Naive thymus-derived CD8-positive, alpha-beta T cell (primary cell): ENCODE measurements around the gene SFMBT2. TPM values are rescaled to one million over a fixed set of nuclear protein-coding genes. Genes with fewer than 3 reads are reported as not detected.
A peak's percentile ranks its signal among the peaks of the same experiment; 100 is the strongest.

ENCODE experiments used
- ATAC-seq, 2 donors: fragments of 150-1000 bp; cut with Tn5 transposase in 1 of 2; sonication (Bioruptor Pico), chemical (Tn5 transposase) in 1 of 2; 1 replicate in 1 of 2; 2 replicates in 1 of 2; pipeline ENCODE4 v1.10.0; 2021; ENCODE audit warnings: mild to moderate bottlenecking in 2 of 2, moderate library complexity in 2 of 2
- POLR2A ChIA-PET: fragments of 350-600 bp; sonication (Branson Sonifier 250); formaldehyde crosslinking; loops from one replicate; lab custom pipeline; 2021; ENCODE audit warnings: antibody characterized with exemption; lab: Charles Lee
- DNase-seq, 10 donors: peaks; one replicate each; pipeline versions ENCODE4 v3.0.0 to v3.0.0-alpha.2; 2020 to 2022
- H3K27ac Mint-ChIP-seq, 10 donors: one replicate each; pipeline ENCODE4 v1.8.0; 2020 to 2022; ENCODE audit warnings: mild to moderate bottlenecking in 10 of 10, mixed read lengths in 10 of 10, moderate library complexity in 4 of 10, inconsistent platforms in 1 of 10
- H3K27me3 Mint-ChIP-seq, 5 donors: one replicate each; pipeline ENCODE4 v1.8.0; 2021 to 2022; ENCODE audit warnings: mixed read lengths in 5 of 5
- H3K36me3 Mint-ChIP-seq, 3 donors: one replicate each; pipeline ENCODE4 v1.8.0; 2020 to 2022; ENCODE audit warnings: mixed read lengths in 3 of 3, mild to moderate bottlenecking in 2 of 3, inconsistent platforms in 1 of 3
- H3K4me1 Mint-ChIP-seq, 4 donors: one replicate each; pipeline ENCODE4 v1.8.0; 2021 to 2022; ENCODE audit warnings: mixed read lengths in 4 of 4
- H3K4me3 Mint-ChIP-seq, 10 donors: one replicate each; pipeline ENCODE4 v1.8.0; 2020 to 2022; ENCODE audit warnings: mild to moderate bottlenecking in 10 of 10, mixed read lengths in 10 of 10, moderate library complexity in 6 of 10, inconsistent platforms in 1 of 10
- H3K9me3 Mint-ChIP-seq, 9 donors: one replicate each; pipeline ENCODE4 v1.8.0; 2020 to 2022; ENCODE audit warnings: mixed read lengths in 9 of 9, mild to moderate bottlenecking in 3 of 9, inconsistent platforms in 1 of 9, moderate library complexity in 1 of 9
- polyA plus RNA-seq, 3 donors: library from polyadenylated mRNA; unstranded; fragments of 300-500 nt; fragmentation: Illumina TruSeq; gene quantifications; one replicate each; pipeline ENCODE4 v1.2.3, GENCODE V29; 2021
- total RNA-seq, 8 experiments: library from RNA in 2 of 8; stranded (reverse) in 2 of 8; gene quantifications; one replicate each; pipeline ENCODE4 v1.2.3 and lab custom pipeline; 2021 to 2026

The SFMBT2 gene
- total and polyA plus RNA-seq, 5 experiments from 2014 or later: 2.2 to 31.8 (median 6.7) TPM

DNA sequence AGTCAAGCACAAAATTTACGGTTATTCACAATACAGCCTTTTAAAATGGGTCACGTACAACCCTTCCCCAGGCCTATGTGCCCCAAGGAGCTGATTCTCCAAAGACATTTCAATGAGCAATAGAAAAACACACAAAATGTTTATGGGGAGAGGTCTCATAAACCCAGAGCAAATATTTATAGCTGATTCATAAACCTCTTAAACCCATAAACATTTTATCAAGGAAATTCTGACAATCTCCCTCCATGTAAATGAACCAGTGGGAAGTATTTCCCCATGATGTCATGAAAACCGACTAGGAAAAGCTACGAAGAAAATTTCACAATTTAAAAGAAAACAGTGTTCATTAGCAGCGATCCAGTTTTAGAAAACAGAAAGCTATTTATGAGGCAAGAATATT is 36.0 kb downstream of the SFMBT2 start:
- H3K36me3 Mint-ChIP-seq: peaks cover 4 to 80% (median 38%) of the 10 kb centered on the region in 3 donors
- no peak overlapping the region for H3K4me3 Mint-ChIP-seq
- POLR2A ChIA-PET: no interaction called here
- no peak for ATAC-seq
- no peaks in the 10 kb centered on the region for H3K9me3 Mint-ChIP-seq
- H3K27me3 Mint-ChIP-seq: no peaks in the 10 kb centered on the region
- H3K27ac Mint-ChIP-seq: no peak overlapping the region
- peaks cover 14 to 36% (median 22%) of the 10 kb centered on the region in 4 donors for H3K4me1 Mint-ChIP-seq
- DNase-seq: no peak

DNA sequence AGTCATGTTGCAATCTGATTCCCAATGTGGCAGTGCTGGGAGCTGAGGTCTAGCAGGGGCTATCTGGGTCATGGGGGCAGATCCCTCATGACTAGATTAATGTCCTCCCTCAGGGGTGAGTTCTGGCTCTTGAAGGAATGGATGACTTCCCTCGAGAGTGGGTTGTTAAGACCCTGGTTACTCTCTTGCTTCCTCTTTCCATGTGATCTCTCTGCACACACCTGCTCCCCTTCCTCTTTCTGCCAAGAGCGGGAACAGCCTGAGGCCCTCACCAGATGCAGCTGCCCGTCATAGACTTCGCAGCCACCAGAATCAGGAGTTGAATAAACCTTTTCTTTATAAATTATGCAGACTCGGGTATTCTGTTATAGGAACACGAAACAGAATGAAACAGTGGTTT is 37.8 kb downstream of the SFMBT2 start:
- peaks cover 7 to 80% (median 47%) of the 10 kb centered on the region in 3 donors for H3K36me3 Mint-ChIP-seq
- H3K4me3 Mint-ChIP-seq: no peak overlapping the region
- no peaks in the 10 kb centered on the region for H3K9me3 Mint-ChIP-seq
- no peak for ATAC-seq
- H3K27ac Mint-ChIP-seq: peak overlapping the region in 3 of 10 donors; percentile 65 to 93 (median 65)
- POLR2A ChIA-PET: no interaction called here
- DNase-seq: no peak
- peaks cover 7 to 25% (median 16%) of the 10 kb centered on the region in 4 donors for H3K4me1 Mint-ChIP-seq
- no peaks in the 10 kb centered on the region for H3K27me3 Mint-ChIP-seq

DNA sequence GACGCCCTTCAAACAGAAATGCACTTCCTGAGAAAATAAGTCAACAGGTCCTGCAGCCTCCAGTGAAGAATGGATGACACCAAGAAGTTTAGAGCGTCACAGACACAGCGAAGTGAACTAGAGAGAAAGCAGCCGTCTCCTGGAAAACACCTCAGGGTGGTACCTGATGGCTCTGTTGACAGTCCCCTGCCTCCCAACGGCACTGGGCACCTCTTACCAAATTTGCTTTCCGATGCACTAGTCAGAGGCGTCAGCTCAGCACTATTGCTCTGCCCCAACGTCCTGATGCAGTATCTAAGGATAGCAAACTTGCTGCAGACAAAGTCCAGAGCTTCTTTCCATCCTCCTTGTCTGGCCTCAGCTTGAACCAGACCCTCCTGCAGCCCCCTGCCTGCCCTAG is 38.3 kb downstream of the SFMBT2 start:
- Mint-ChIP-seq H3K9me3 (no peaks in the 10 kb centered on the region), H3K36me3 (peaks cover 7 to 78% (median 49%) of the 10 kb centered on the region in 3 donors), H3K4me1 (peaks cover 7 to 21% (median 16%) of the 10 kb centered on the region in 4 donors), H3K4me3 (no peak overlapping the region), H3K27ac (peak overlapping the region in 2 of 10 donors; percentile 65 to 93), H3K27me3 (no peaks in the 10 kb centered on the region)
- POLR2A ChIA-PET: no interaction called here
- DNase-seq: no peak
- ATAC-seq: no peak

DNA sequence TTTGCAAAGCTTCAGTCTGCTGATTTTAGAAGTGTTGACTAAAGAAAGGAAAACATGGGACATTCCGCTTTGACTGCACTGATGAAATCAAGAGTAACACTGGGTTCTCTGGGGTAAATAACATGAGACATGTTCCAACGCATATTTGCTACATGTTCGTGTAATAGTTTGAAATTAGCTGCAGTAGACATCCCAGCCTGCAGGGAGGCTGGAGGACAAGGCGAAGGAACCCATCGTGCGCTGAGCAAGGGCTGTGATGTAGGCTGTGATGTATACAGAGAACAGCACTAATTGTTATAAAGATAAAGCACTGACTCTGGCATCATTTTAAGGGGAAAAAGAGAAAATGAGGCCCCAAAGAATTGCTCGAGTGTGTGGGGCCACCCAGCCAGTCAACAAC is 40.3 kb downstream of the SFMBT2 start:
- peaks cover 11 to 80% (median 54%) of the 10 kb centered on the region in 3 donors for H3K36me3 Mint-ChIP-seq
- no peak for ATAC-seq
- POLR2A ChIA-PET: no interaction called here

DNA sequence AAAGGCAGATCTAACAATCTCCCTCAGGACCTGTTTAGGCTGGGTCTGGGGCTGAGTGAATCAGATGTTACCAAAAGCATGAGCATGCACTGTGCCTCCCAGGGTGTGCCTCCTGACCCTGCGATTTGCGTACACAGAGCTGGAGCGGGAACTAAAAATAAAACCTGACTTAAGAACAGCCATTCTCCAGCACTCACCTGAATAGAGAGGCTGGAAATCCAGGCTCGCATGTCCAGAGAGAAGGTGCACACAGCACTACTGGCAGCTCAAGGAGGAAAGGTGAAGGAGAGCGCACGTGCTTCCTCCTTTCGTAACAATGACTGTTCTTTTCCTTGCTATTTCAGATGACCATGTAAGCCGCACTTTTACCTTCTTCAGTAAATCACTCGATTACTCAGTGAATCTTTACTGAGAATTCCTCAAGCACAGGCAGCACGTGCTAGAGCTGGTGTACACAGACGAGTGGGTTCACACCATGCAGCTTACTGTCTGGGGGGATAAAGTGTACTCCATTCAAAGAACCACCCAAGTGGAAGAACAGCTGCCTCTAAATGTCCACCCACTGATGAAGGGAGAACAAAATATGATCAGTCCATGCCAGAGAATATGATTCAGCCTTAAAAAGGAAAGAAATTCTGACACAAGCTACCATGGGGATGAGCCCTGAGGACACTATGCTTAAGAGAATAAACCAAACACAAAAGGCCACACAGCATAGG is 45.6 kb downstream of the SFMBT2 start:
- DNase-seq (no peak), ATAC-seq (no peak)
- no peak overlapping the region for H3K4me3 Mint-ChIP-seq
- peak overlapping the region in 3 of 10 donors; percentile 32 to 76 (median 42) for H3K27ac Mint-ChIP-seq
- H3K9me3 Mint-ChIP-seq: peaks cover 0 to 3% (median 0%) of the 10 kb centered on the region in 9 donors
- POLR2A ChIA-PET: no interaction called here
- no peaks in the 10 kb centered on the region for H3K27me3 Mint-ChIP-seq
- H3K36me3 Mint-ChIP-seq: peaks cover 43 to 92% (median 66%) of the 10 kb centered on the region in 3 donors
- peaks cover 10 to 23% (median 23%) of the 10 kb centered on the region in 4 donors for H3K4me1 Mint-ChIP-seq

More for the DNA sequence above, 40.3 kb downstream of the SFMBT2 start:
- Mint-ChIP-seq H3K4me1 (peaks cover 7 to 22% (median 16%) of the 10 kb centered on the region in 4 donors), H3K27me3 (no peaks in the 10 kb centered on the region), H3K9me3 (no peaks in the 10 kb centered on the region), H3K4me3 (no peak overlapping the region), H3K27ac (peak overlapping the region in 2 of 10 donors; percentile 5 to 57)
- DNase-seq: no peak

DNA sequence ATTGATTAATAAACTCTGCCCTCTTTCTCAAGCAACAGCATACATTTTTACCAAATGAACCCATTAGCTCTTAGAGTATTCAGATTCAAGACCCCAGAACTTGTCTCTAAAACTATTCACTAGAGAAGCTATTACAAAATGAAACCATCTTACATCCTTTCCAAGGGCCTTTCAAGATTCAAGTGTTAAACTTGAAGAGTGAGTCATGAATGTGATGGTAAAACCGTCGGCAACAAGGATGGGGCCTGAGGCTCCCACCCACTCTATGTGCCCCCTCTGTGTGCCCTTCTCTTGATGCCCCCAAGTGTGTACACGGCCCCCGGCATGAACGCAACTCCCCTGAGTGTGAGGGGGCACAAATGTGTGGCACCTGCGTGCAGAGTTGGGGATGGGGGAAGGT is 46.4 kb downstream of the SFMBT2 start:
- Mint-ChIP-seq H3K36me3 (peaks cover 45 to 92% (median 68%) of the 10 kb centered on the region in 3 donors), H3K4me1 (peaks cover 13 to 30% (median 28%) of the 10 kb centered on the region in 4 donors), H3K27me3 (no peaks in the 10 kb centered on the region), H3K27ac (peak overlapping the region in 6 of 10 donors; percentile 32 to 83 (median 59)), H3K4me3 (no peak overlapping the region), H3K9me3 (peaks cover 0 to 3% (median 0%) of the 10 kb centered on the region in 9 donors)
- ATAC-seq: no peak
- DNase-seq: no peak
- POLR2A ChIA-PET: no interaction called here

DNA sequence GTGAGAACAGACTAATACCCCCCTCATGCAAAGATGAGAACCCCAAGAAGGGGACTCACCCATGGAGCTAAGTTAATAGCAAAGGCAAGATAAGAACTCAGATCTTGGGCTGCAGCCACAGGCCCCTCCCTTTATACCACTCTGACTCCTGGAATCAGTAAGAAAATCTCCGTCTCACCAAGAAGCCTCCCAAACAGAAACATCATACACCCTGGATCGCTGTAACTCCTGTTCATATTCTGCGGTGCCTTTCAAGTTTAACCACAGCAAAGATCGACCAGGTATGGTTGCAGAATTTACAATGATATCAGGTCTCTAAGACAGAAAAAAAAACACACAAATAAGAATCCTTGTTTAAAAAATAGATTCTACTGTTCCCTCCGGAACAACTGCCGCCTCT is 47.1 kb downstream of the SFMBT2 start:
- Mint-ChIP-seq H3K27me3 (no peaks in the 10 kb centered on the region), H3K36me3 (peaks cover 50 to 92% (median 74%) of the 10 kb centered on the region in 3 donors), H3K4me3 (no peak overlapping the region), H3K9me3 (peaks cover 0 to 3% (median 0%) of the 10 kb centered on the region in 9 donors), H3K27ac (peak overlapping the region in 3 of 10 donors; percentile 47 to 80 (median 76)), H3K4me1 (peaks cover 15 to 32% (median 29%) of the 10 kb centered on the region in 4 donors)
- POLR2A ChIA-PET: no interaction called here
- ATAC-seq: no peak
- DNase-seq: no peak

DNA sequence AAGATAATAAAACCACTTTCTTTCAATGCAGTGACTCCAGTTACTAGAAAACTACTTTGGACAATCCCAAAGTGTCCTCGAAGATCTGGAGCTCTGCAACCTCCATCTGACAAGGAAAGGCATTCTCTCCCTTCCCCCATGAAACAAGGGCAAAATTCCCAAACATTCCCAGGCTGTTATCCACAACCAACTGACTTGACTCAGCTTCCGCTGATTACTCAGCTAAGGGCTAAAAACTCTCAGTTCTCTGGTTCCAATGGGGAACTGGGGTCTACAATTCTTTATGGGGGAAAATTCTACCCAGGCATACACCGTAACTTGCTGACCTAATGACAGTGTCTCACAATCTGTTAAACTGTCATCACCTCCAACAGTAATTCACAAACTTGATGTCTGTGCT is 48.4 kb downstream of the SFMBT2 start:
- DNase-seq (no peak), ATAC-seq (no peak)
- Mint-ChIP-seq H3K27ac (no peak overlapping the region), H3K4me1 (peaks cover 20 to 36% (median 32%) of the 10 kb centered on the region in 4 donors), H3K27me3 (no peaks in the 10 kb centered on the region), H3K4me3 (no peak overlapping the region), H3K9me3 (peaks cover 0 to 7% (median 0%) of the 10 kb centered on the region in 9 donors), H3K36me3 (peaks cover 49 to 91% (median 76%) of the 10 kb centered on the region in 3 donors)
- POLR2A ChIA-PET: interaction anchor here (0.6 kb wide), 1 partner anchor 1750 kb away, joined by 3 read pairs; no protein-coding TSS in a partner anchor

DNA sequence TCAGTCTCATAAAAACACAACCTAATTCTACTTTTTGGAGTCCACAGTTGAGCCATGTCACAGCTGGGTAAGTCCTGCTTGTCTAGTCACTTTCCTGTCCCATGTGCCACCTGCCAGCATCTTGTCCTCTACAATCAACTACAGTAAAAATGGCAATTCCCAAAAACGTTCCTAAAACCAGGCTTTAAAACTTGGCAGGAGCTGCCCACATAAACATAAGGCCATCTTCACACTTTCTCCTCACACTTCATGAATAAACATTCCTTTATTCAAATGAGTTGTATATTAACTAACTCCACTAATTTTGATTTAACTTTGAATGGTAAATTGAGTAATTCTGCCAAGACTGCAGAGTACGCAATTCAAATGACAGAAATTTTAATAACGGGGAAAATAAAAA is 49.5 kb downstream of the SFMBT2 start:
- Mint-ChIP-seq H3K9me3 (peaks cover 0 to 7% (median 0%) of the 10 kb centered on the region in 9 donors), H3K36me3 (peaks cover 49 to 86% (median 76%) of the 10 kb centered on the region in 3 donors), H3K27me3 (no peaks in the 10 kb centered on the region), H3K4me1 (peaks cover 23 to 46% (median 39%) of the 10 kb centered on the region in 4 donors), H3K4me3 (no peak overlapping the region), H3K27ac (no peak overlapping the region)
- POLR2A ChIA-PET: no interaction called here
- ATAC-seq: no peak
- no peak for DNase-seq

DNA sequence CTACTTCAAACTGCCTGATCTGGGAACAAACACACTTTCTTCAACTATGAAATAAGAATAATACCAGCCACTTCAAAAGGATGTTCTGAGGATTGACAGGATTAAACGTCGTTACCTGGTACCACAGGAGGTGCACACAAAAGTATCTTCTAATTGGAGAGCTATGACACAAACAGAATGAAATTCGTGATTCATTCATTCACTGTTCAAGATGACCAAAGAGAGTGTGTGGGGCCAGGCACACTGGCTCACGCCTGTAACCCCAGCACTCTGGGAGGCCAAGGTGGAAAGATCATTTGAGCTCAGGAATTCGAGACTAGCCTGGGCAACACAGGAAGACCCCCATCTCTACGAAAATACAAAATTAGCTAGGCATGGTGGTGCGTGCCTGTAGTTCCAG is 50.9 kb downstream of the SFMBT2 start:
- Mint-ChIP-seq H3K4me1 (peaks cover 26 to 40% (median 36%) of the 10 kb centered on the region in 4 donors), H3K9me3 (peaks cover 0 to 7% (median 0%) of the 10 kb centered on the region in 9 donors), H3K36me3 (peaks cover 41 to 72% (median 70%) of the 10 kb centered on the region in 3 donors), H3K27ac (peak overlapping the region in 3 of 10 donors; percentile 3 to 39 (median 30)), H3K4me3 (no peak overlapping the region), H3K27me3 (no peaks in the 10 kb centered on the region)
- DNase-seq (no peak), ATAC-seq (no peak)
- POLR2A ChIA-PET: interaction anchor here (0.6 kb wide), 1 partner anchor 1478 kb away, joined by 3 read pairs; no protein-coding TSS in a partner anchor

DNA sequence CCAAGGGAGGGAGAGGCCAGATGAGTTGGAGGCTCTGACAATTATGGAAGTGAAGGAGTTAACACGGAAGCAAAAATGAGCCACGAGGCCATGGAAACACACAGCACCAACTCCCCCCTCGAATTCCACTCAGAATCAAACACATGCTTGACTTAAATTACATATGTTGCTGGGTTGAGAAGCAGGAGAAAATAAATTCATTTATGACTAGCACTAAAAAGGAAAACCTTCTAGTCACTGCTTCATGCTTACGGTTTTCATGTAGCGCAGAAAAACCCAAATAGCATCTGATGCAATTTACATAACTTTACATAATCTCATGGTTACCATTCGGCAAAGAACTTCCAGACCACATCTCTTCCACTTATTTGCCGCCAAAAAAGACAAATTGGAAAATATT is 51.5 kb downstream of the SFMBT2 start:
- Mint-ChIP-seq H3K27me3 (no peaks in the 10 kb centered on the region), H3K4me1 (peaks cover 24 to 37% (median 35%) of the 10 kb centered on the region in 4 donors), H3K27ac (peak overlapping the region in 2 of 10 donors; percentile 30 to 64), H3K36me3 (peaks cover 36 to 68% (median 65%) of the 10 kb centered on the region in 3 donors), H3K9me3 (peaks cover 0 to 7% (median 0%) of the 10 kb centered on the region in 9 donors), H3K4me3 (no peak overlapping the region)
- no peak for DNase-seq
- POLR2A ChIA-PET: interaction anchor here (0.6 kb wide), 1 partner anchor 1478 kb away, joined by 3 read pairs; no protein-coding TSS in a partner anchor
- ATAC-seq: no peak

DNA sequence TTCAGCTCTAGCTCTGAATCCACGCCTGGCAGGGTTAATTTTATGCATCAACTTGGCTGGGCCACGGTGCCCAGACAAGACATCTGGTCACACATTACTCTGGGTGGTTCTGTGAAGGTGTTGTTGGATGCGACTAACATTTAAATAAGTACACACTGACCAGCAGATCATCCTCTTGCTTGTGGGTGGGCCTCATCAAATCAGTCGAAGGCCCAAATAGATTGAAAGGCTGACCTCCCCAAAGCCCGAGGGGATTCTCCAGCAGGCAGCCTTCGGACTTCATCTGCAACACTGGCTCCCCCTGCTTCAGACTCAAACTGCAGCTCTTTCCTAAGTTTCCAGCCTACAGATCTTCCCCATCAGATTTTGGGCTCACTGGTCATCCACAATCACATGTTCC is 53.6 kb downstream of the SFMBT2 start:
- no peak overlapping the region for H3K4me3 Mint-ChIP-seq
- POLR2A ChIA-PET: no interaction called here

More for the DNA sequence above, 53.6 kb downstream of the SFMBT2 start:
- ATAC-seq (no peak), DNase-seq (no peak)
- H3K27me3 Mint-ChIP-seq: no peaks in the 10 kb centered on the region
- H3K4me1 Mint-ChIP-seq: peaks cover 26 to 40% (median 38%) of the 10 kb centered on the region in 4 donors
- H3K27ac Mint-ChIP-seq: peak overlapping the region in 1 of 10 donors; percentile 44
- H3K36me3 Mint-ChIP-seq: peaks cover 19 to 57% (median 50%) of the 10 kb centered on the region in 3 donors
- H3K9me3 Mint-ChIP-seq: peaks cover 0 to 7% (median 0%) of the 10 kb centered on the region in 9 donors
